ENCODE data around the gene FOLR2. TPM values are rescaled to one million over a fixed set of nuclear protein-coding genes. Genes with fewer than 3 reads are reported as not detected.

The FOLR2 gene
- total and polyA plus RNA-seq, 4 donors: 9.4 to 31.5 (median 16.7) TPM

- peak; percentile 58 for DNase-seq (ENCODE audit: low spot score)
- WGBS: 3% methylated on average over 81 of the region's 81 CpGs
- Histone ChIP-seq H3K9me3 (ENCODE audit: control insufficient read depth in 4 of 4, low read length in 3 of 4) (no peaks in the 10 kb centered on the region), H3K36me3 (ENCODE audit: control insufficient read depth in 4 of 4, insufficient read depth in 3 of 4, low read depth in 1 of 4, low read length in 3 of 4) (peaks cover 6 to 17% (median 7%) of the 10 kb centered on the region in 4 donors), H3K4me1 (ENCODE audit: control insufficient read depth in 4 of 4, insufficient read depth in 4 of 4, low read length in 3 of 4) (peaks cover 1 to 23% (median 11%) of the 10 kb centered on the region in 4 donors), H3K27ac (ENCODE audit: low read depth in 1 of 2, low read length in 2 of 2) (peak within 1 kb of the TSS; percentile 82 to 90), H3K9ac (ENCODE audit: low read depth in 1 of 2, low read length in 2 of 2) (peak within 1 kb of the TSS; percentile 83 to 85), H3K27me3 (ENCODE audit: control insufficient read depth in 4 of 4, insufficient read depth in 4 of 4, low read length in 3 of 4) (no peaks in the 10 kb centered on the region), H3K4me3 (ENCODE audit: low read depth in 1 of 3, low read length in 3 of 3) (peak within 1 kb of the TSS; percentile 77 to 90 (median 90))
- no peak for TF ChIP-seq SP1 (IDR thresholded peaks at IDR 0.05)
Observed at GRCh38 chr11:72224564-72225410, 8.2 kb downstream of the FOLR2 start, which contains the start of gene INPPL1. Gene INPPL1, plus strand, starts transcription at chr11:72224767. Its CDS starts 218 bp downstream, at chr11:72224985.

DNA sequence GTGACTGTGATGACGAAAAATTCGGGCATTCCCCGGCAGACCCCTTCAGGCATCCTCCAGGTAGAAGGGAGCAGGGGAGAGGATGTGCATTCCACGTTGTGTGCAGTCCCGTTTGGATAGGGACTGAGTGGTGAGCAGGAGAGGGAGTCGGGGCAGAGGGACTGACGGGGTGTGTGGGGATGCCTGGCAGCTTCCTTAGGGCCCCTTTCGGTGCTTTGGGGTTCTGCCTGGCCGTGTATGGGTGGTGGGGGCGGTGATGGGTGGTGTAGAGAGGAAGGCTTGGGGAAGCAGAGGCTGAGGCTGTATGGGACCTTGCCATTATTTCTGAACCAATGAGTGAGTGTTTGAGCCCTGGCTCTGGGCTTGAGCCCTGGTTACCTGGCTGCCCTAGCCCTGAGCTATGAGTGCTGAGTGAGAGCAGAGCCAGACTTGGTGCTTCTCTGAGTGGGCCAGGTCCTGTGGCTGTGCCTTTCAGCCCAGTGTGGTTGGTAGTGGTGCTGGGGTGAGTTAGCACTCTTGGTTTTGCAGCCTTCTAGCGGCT lies 8.9 kb downstream of the FOLR2 start:
- Histone ChIP-seq H3K36me3 (ENCODE audit: control insufficient read depth in 4 of 4, insufficient read depth in 3 of 4, low read depth in 1 of 4, low read length in 3 of 4) (peaks cover 7 to 23% (median 13%) of the 10 kb centered on the region in 4 donors), H3K27ac (ENCODE audit: low read depth in 1 of 2, low read length in 2 of 2) (no peak overlapping the region), H3K27me3 (ENCODE audit: control insufficient read depth in 4 of 4, insufficient read depth in 4 of 4, low read length in 3 of 4) (no peaks in the 10 kb centered on the region), H3K9me3 (ENCODE audit: control insufficient read depth in 4 of 4, low read length in 3 of 4) (no peaks in the 10 kb centered on the region), H3K4me1 (ENCODE audit: control insufficient read depth in 4 of 4, insufficient read depth in 4 of 4, low read length in 3 of 4) (peaks cover 1 to 23% (median 11%) of the 10 kb centered on the region in 4 donors), H3K4me3 (ENCODE audit: low read depth in 1 of 3, low read length in 3 of 3) (peak overlapping the region; percentile 20 to 90 (median 44)), H3K9ac (ENCODE audit: low read depth in 1 of 2, low read length in 2 of 2) (peak overlapping the region in 1 of 2 donors; percentile 28)
- DNase-seq (ENCODE audit: low spot score): peak; percentile 33
- TF ChIP-seq GABPA (IDR thresholded peaks at IDR 0.05 in 1 of 2, conservative IDR thresholded peaks at IDR 0.05 in 1 of 2) (no peak), RAD21 (IDR thresholded peaks at IDR 0.05) (no peak), ZBTB33 (IDR thresholded peaks at IDR 0.05) (no peak), EGR1 (IDR thresholded peaks at IDR 0.05; ENCODE audit: low read depth in 2 of 2) (no peak), TAF1 (conservative IDR thresholded peaks at IDR 0.05) (no peak), FOXA2 (IDR thresholded peaks at IDR 0.05) (no peak), SP1 (IDR thresholded peaks at IDR 0.05) (no peak), CTCF (IDR thresholded peaks at IDR 0.05; ENCODE audit: low read depth, low read length, missing input control) (no peak), YY1 (IDR thresholded peaks at IDR 0.05) (no peak), MAX (IDR thresholded peaks at IDR 0.05) (no peak), JUND (IDR thresholded peaks at IDR 0.05) (no peak), RXRA (IDR thresholded peaks at IDR 0.05) (no peak), FOXA1 (IDR thresholded peaks at IDR 0.05) (no peak), NR2F2 (IDR thresholded peaks at IDR 0.05) (no peak), ATF3 (IDR thresholded peaks at IDR 0.05) (no peak), HNF4G (IDR thresholded peaks at IDR 0.05) (no peak)
- TF ChIP-seq, protein P1, sequence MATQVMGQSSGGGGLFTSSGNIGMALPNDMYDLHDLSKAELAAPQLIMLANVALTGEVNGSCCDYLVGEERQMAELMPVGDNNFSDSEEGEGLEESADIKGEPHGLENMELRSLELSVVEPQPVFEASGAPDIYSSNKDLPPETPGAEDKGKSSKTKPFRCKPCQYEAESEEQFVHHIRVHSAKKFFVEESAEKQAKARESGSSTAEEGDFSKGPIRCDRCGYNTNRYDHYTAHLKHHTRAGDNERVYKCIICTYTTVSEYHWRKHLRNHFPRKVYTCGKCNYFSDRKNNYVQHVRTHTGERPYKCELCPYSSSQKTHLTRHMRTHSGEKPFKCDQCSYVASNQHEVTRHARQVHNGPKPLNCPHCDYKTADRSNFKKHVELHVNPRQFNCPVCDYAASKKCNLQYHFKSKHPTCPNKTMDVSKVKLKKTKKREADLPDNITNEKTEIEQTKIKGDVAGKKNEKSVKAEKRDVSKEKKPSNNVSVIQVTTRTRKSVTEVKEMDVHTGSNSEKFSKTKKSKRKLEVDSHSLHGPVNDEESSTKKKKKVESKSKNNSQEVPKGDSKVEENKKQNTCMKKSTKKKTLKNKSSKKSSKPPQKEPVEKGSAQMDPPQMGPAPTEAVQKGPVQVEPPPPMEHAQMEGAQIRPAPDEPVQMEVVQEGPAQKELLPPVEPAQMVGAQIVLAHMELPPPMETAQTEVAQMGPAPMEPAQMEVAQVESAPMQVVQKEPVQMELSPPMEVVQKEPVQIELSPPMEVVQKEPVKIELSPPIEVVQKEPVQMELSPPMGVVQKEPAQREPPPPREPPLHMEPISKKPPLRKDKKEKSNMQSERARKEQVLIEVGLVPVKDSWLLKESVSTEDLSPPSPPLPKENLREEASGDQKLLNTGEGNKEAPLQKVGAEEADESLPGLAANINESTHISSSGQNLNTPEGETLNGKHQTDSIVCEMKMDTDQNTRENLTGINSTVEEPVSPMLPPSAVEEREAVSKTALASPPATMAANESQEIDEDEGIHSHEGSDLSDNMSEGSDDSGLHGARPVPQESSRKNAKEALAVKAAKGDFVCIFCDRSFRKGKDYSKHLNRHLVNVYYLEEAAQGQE (IDR thresholded peaks at IDR 0.05): no peak
- WGBS: 47% methylated on average over 11 of the region's 11 CpGs
